GM12864 (cell line): ENCODE results near the gene SH3BGRL.

Experiments used
- DNase-seq: peaks from one replicate; pipeline ENCODE4 v3.0.0-alpha.2; 2011; ENCODE audit warnings: low read depth
- H3K4me3 ChIP-seq: 2 replicates; pipeline ENCODE4 v1.5.1; 2011; ENCODE audit warnings: mild to moderate bottlenecking, low read depth, low read length, control low read depth
- CTCF ChIP-seq: IDR thresholded peaks from 2 replicates; pipeline ENCODE4 v1.5.1; 2011; ENCODE audit warnings: low read depth, mild to moderate bottlenecking, moderate library complexity, low read length, control low read depth, inconsistent platforms; ENCODE audit errors: missing control alignments

SH3BGRL gene

GRCh38 chrX:81257817-81258216 is 55.9 kb downstream of the SH3BGRL start:
- no peak for TF ChIP-seq CTCF
- DNase-seq = no peak
- no peak overlapping the region for H3K4me3 ChIP-seq

GRCh38 chrX:81259020-81259713 is 57.3 kb downstream of the SH3BGRL start:
- no peak for TF ChIP-seq CTCF
- H3K4me3 ChIP-seq = no peak overlapping the region
- no peak for DNase-seq

GRCh38 chrX:81259714-81260395 is 58.0 kb downstream of the SH3BGRL start:
- H3K4me3 ChIP-seq = no peak overlapping the region
- DNase-seq = no peak
- TF ChIP-seq CTCF = no peak

GRCh38 chrX:81261576-81261975 is 59.7 kb downstream of the SH3BGRL start:
- no peak for TF ChIP-seq CTCF
- no peak overlapping the region for H3K4me3 ChIP-seq
- no peak for DNase-seq

GRCh38 chrX:81263059-81263458 is 61.2 kb downstream of the SH3BGRL start:
- TF ChIP-seq CTCF = no peak
- H3K4me3 ChIP-seq = no peak overlapping the region
- DNase-seq = no peak

GRCh38 chrX:81278616-81279015 is 76.7 kb downstream of the SH3BGRL start:
- no peak for DNase-seq
- no peak for TF ChIP-seq CTCF
- no peak overlapping the region for H3K4me3 ChIP-seq

- DNase-seq = no peak
- H3K4me3 ChIP-seq = no peak overlapping the region
- TF ChIP-seq CTCF = no peak
Measured at GRCh38 chrX:81280148-81280547, 78.2 kb downstream of the SH3BGRL start.
